GM19238 (cell line): Measurements from ENCODE around the gene FAM171A2.

Experiments
- DNase-seq: peaks from one replicate; pipeline ENCODE4 v3.0.0; 2011; ENCODE audit warnings: low spot score; ENCODE audit not compliant: insufficient read length

Gene FAM171A2

DNA sequence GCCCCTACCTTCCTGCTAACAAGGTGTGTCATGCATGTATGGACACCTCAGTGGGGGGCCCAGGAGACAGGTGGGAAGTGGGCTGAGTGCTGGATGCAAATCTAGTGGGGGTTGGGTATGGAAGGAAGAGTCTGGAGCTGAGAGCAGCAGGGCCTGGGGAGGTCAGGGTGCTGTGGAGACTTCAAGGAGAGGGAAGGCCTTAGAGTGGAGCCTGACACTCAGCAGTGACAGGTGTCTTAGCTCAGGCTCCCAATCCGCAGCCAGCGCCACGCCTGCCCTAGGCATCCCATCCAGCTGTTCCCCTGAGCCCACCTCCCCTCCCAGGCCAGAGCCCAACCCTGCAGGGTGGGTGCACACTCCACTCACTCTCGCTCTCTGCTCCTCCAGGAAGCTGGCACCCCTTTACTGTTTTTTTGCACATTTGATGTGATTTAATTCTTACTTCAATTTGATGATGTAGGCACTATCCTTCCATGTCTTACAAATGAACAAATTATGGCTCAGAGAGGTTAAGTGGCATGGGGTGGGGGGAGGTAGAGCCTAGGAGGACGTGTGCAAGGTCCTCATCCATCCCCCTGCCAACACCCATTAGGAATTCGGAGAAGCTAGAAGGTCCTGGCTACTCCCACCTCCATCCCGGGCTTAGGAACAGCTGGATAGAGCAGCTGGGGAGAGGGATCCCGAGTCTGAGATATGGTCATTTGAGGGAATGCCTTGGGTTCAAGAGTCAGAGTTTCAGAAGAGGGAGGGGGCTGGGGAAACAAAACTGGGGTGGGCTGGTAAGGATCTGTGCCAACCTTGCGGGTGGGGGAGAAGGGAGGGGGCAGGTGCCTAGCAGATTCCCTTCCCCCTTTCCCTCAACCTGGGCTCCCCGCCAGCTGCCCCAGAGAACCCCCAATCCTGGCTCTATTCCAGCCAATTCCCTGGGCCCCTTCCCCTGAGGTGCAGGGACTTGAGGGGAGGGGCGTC is 2.1 kb downstream of the FAM171A2 start:
- DNase-seq: no peak

DNA sequence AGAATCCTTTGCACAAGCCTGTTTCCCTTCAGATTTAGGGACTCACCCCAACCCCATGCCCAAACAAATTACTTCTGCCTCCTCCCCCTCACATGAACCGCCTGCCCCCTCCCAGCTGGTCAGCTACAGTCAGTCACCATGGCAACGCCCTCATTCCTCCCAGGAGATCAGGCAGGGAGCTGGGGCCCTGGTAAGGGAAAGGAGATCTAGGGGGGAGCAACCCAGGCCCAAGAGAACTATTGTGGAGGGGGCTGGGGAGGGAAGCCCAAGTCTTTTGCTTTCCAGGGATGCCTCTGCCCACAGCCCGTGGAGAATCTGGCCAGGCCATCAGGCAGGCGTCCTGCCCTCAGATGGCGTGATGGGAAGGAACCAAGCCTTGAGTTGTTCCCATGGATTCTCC is 2.8 kb downstream of the FAM171A2 start:
- no peak for DNase-seq

DNA sequence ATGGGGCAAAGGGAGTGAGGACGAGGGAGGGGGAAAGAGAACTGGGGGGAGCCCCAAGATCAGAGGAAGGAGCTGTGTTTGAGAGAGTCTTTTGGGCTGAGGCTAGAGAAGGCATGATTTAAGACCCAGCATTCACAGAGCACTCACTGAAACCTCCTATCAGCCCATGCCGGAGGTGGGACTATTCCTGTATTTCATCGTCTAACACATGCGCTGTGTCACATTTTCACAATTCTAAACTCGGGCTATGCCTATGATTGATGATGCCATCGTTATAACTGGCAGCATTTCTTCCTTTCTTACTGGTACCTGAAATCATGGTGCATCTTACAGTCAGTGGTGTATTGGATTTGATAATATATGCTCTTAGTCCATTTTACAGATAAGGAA is 3.5 kb downstream of the FAM171A2 start:
- no peak for DNase-seq

DNA sequence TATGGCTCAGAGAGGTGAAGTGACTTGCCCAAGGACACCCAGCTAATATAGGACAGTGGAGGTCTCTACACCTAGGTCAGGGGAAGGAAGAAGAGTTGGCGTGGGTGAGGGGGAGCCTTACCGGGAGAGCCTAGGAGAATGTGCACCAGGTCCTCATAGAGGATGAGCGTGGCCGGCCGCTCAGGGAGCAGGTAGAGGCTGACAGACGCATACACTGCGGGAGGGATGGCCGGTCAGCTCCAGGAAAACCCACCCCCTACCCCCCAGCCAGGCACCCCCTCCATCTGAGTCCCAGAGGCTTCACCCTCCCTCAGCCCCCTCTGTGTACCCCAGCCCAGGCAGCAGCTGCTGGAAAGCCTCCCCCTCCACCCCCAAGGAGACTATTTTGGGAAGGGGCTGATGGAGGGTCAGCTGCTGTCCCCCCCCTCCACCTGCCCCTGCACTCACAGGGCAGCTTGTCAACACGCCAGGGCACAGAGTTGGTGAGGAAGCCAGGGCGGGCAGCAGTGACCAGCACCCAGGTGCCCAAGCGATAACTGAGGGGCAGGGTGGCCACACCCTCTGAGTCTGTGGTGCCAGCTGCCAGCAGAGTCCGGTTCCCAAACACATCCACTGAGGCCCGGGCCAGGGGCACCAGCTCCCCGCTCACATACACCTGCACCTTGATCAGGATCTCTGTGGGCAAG is 4.1 kb downstream of the FAM171A2 start:
- DNase-seq: no peak

DNA sequence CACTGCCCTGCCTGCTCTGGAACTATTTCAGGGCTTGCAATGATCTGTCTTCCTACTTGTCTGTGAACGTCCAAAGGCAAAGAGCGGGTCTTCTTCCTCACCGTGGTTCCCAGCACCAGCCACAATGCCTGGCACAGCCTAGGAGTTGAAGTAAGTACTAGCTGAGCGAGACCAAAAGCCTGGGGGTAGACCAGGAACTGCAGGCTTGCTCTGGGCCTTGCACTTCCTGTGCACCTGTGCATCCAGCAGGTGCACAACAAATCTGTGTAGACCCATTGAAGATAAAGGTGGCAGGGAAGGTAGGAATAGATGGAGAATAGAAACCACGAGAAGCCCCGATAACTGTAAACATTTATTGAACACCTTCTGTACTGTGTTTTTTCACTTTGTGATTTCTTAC is 4.6 kb downstream of the FAM171A2 start:
- no peak for DNase-seq

DNA sequence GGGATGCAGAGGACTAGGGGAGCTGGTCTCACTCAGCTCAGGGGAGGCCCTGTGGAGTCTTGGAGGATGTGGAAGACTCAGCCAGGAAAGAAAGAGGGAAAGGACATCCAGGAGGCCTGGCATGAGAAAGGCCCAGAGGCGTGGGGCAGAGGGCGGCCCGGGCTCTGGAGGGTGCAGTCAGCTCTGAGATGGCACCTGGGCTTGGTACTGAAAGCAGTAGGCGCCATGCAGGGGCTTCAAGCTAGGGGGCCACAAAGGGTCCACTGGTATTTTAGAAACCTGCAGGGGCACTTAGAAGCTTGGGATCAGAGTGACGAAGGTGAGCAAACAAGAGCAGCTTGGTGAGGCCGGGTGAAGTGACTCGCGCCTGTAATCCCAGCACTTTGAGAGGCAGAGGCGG is 5.6 kb downstream of the FAM171A2 start:
- no peak for DNase-seq

DNA sequence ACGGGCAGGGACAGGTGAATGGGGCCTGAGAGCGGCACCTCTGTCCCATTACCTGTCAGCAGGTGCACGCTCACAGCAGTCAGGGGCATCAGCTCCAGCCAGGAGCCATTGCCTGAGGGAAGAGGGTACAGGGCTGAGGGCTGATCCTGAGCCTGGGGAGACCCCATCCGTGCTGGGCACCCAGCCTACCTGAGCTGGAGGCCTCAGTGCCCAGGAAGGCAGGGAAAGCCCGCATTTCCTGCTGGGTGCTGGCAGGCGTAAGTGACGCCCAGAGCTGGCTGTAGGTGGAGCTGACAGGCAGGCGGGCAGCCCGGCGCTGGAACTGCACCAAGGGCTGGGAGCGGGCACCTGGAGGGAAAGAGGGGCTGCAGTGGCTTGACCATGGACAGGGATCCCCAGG is 7.4 kb downstream of the FAM171A2 start:
- DNase-seq: no peak

DNA sequence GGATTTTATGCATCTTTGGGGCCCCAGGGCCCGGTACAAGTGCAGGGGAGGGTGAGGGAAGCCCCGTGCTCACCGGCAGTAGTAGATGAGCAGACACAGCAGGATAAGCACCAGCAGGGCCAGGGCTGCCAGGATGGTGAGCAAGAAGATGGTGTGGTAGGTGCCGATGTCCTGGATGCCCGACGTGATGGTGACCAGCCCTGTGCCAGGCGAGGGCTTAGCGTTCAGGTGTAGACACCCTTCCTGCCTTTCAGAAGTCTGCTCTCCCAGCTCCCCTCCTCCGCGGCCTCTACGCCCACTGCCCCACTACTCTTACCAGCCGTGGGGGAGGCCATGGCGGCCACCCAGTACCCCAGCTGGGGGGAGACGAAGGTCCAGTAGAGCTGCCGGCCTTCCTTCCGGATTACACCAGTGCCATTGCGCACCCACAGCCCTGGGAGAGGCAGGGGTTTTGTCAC is 8.0 kb downstream of the FAM171A2 start:
- DNase-seq: no peak

DNA sequence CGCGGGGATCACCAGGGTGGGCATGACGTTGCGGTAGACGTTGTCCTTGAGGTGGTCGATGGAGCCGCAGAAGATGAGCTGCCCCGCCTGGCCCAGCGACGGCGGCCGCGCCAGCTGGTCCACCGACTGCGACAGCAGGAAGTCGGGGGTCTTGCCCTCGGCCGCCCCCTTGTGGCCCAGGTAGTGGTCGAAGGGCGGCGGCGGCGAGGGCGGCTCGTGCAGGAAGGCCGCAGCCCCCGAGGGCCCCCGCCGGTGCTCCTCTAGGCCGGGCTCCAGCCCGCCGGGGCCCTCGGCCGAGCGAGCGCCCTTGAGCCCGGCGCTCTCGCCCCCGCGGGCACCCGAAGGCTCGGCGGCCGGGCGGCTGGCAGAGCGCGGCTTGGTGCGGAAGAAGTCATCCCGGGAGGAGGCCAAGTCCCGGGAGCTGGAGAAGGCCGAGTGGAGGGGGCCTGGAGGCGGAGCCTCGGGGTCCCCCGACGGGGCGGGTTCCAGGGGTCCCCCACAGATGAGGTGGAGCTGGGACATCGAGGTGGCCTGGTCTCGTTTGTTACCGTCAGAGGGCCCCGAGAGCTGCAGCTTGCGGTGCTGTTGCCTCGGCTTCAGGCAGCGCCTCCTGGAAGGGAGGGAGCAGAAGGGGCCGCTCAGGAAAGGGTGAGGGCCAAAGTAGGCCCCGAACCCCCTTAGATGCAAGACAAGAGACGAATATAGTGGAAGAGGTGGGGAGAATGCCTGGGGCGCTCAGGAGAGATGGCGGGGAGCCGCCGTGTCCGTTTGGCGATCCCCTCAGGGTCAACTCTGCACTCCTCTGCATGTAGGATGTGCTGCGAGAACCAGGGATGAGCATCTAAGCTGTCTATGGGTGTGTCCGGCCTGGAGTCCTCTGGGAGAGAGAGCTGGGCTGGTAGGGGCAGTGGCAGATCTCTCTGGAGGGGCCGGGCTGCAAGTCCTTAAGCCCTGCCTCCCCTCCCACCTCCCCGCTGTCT is 8.8 kb downstream of the FAM171A2 start:
- peak; percentile 59 for DNase-seq

DNA sequence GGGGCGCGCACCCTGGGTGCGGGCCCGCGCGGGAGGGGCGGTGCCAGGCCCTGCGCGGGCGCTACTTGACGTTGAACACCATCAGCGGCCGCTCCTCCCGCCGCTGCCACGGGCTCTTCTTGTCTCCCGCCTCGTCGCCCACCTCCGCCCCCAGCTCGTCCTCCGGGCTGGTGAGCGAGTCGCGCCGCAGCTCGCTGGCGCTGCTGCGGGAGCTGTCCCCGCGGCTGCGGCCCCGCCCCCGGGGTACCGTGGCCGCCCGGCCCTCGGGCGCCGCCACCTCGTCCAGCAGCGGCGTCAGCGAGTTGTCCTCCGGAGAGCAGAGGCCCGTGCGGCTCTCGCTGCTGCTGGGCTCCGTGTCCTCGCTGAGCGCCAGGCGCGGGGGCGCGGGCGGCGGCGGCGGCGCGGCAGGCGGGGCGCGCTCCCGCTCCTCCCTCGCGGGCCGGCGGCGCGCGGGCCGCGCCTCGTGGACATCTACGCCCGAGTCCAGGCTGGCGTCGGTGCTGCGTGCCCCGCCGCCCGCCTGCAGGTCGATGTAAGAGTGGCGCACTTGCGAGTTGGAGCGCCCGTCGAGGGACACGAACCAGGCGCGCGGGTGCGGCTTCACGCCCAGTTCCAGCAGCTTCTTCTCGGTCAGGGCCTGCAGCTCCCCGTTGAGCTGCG is 9.9 kb downstream of the FAM171A2 start:
- no peak for DNase-seq

DNA sequence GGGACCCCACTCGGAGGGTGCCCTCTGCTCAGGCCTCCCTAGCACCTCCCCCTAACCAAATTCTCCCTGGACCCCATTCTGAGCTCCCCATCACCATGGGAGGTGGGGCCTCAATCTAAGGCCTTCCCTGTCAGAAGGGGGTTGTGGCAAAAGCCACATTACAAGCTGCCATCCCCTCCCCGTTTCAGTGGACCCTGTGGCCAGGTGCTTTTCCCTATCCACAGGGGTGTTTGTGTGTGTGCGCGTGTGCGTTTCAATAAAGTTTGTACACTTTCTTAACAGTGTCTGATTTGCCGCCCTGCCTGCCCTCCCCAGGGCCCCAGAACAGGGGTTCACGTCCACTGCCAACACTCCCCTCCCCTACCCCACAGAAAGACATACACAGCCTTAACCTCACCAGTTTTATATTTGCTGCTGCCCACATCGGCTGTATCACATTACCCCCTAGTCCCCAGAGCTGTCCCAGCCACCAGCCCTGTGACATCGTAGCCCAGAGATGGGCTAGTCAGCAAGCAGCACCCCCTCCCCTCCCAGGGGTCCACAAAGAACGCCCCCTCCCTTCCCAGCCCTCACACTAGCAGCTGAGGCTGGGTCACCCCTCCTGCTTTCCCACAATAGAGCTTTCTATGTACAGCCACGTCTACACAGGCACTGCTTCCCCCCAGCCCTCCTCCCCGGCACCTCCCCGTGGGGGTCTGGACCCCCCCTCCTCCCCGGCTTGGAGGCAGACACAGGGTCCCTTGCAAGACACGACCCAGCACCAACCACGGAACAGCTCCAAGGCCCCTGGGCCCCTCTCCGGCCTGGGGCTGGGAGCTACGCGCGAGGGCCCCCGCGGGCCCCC is 10.6 kb downstream of the FAM171A2 start:
- DNase-seq: no peak

DNA sequence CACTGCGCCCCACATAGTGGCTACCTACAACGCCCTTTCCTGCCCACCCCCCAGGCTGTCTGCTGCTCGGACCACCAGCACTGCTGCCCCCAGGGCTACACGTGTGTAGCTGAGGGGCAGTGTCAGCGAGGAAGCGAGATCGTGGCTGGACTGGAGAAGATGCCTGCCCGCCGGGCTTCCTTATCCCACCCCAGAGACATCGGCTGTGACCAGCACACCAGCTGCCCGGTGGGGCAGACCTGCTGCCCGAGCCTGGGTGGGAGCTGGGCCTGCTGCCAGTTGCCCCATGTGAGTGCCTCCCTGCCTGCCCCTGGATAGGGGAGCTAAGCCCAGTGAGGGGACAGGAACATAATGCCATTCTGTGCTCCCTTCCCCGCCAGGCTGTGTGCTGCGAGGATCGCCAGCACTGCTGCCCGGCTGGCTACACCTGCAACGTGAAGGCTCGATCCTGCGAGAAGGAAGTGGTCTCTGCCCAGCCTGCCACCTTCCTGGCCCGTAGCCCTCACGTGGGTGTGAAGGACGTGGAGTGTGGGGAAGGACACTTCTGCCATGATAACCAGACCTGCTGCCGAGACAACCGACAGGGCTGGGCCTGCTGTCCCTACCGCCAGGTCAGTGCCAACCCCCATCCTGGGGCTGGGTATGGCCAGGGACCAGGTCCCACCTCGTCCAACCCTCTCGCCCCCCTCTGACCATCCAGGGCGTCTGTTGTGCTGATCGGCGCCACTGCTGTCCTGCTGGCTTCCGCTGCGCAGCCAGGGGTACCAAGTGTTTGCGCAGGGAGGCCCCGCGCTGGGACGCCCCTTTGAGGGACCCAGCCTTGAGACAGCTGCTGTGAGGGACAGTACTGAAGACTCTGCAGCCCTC is 11.5 kb downstream of the FAM171A2 start:
- DNase-seq: no peak

DNA sequence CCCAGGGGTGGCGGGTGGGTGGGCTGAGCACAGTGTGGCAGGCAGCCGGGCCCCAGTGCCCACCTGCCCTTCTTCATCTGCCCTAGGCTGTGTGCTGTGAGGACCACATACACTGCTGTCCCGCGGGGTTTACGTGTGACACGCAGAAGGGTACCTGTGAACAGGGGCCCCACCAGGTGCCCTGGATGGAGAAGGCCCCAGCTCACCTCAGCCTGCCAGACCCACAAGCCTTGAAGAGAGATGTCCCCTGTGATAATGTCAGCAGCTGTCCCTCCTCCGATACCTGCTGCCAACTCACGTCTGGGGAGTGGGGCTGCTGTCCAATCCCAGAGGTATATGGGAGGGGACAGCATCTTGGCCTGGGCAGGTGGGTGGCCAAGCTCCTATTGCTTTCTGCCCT is 12.2 kb downstream of the FAM171A2 start:
- DNase-seq: no peak

DNA sequence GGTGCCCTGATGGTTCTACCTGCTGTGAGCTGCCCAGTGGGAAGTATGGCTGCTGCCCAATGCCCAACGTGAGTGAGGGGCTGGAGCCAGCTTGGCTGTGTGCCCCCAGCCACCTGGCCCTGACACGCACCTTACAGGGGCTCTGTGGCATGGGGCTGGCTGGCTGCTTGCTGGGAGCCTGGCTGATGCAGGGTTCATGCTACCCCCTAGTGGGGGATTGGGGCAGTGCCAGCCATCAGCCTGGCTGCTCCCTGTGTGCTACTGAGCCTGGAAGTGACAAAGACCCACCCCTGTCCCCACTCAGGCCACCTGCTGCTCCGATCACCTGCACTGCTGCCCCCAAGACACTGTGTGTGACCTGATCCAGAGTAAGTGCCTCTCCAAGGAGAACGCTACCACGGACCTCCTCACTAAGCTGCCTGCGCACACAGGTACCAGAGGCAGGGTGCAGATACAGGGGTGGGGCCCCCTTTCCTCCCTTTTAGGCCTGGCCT is 12.9 kb downstream of the FAM171A2 start:
- DNase-seq: peak; percentile 83

DNA sequence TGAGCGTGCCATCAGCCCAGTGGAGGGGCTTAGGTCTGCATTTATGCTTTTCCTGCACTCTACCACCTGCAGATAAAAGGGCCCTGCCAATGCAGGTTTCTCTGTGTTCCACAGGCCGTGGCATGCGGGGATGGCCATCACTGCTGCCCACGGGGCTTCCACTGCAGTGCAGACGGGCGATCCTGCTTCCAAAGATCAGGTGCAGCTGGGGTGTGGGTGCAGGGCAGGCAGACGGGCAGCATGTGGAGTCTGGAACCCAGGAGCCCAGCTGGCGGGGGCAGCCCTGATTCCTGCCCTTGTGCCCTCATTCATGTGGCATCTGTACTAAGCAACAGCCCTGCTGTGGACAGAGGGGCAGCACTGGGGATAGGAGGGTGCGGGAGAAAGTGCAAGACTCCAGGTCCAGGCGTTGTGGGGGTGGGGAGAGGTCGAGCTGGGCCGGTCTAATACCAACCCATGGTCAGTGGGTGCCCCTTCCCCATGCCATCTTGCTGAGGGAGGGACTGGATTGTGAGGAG is 14.0 kb downstream of the FAM171A2 start:
- no peak for DNase-seq

DNA sequence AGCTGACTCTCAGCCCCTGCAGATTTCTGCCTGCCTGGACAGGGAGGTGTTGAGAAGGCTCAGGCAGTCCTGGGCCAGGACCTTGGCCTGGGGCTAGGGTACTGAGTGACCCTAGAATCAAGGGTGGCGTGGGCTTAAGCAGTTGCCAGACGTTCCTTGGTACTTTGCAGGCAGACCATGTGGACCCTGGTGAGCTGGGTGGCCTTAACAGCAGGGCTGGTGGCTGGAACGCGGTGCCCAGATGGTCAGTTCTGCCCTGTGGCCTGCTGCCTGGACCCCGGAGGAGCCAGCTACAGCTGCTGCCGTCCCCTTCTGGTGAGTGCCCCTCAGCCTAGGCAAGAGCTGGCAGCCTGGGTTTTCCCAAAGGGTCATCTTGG is 14.7 kb downstream of the FAM171A2 start:
- DNase-seq: no peak

DNA sequence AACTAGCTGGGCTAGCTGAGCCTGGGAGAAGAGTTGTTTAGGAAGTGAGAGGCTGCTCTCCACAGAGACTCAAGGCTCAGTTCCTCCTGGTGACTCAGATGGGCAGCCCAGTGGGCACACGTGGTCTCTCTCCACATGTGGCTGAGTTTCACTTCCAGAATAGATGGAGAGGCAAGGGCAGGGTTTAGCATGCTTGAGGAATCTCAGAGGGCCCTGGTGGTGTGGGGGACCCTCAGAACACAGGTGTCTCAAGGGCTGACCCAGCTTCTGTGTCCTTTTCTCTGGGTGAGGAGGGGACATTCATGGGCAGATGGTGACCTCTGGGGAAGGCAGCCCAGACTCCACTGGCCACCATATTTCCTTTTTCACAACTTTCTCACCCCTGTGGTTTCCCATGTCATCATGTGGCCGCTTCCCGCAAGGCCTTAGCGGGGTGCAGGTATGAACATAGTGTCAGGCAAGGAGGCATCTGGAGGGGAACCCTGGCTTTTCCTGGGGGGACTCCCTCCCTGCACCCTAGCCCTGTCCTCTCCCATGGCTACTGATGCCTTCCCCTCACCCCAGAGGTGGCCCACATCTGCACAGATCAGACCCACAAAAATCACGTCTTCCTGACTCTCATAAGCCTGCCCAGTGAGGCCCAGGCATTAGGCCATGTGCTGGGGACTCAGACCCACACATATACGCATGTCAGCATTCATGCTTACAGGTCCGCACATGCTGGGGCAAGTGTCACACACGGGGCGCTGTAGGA is 15.2 kb downstream of the FAM171A2 start:
- DNase-seq: peak; percentile 77
